HepG2 (cell line): ENCODE data around the gene ROPN1B.
"Not testable (repeated sequence)": the region's sequence is repeated elsewhere in the genome, so short reads cannot be mapped to it uniquely, and the experiment has no call there.

Experiments
- CEBPB ChIP-seq: IDR thresholded peaks from 2 replicates; pipeline ENCODE4 v1.6.1; 2011; ENCODE audit warnings: low read depth, low read length, improper control_type of control experiment, borderline replicate concordance
- CEBPG ChIP-seq: IDR thresholded peaks from 2 replicates; pipeline ENCODE4 v1.6.1; 2016
- CTCF ChIP-seq: sonication (generic); formaldehyde crosslinking; IDR thresholded peaks from 2 replicates; pipeline ENCODE4 v1.5.0; 2020; ENCODE audit warnings: mild to moderate bottlenecking, missing genetic modification reagents, moderate library complexity
- KLF16 ChIP-seq, 2 experiments: sonication (generic) in 1 of 2; formaldehyde crosslinking in 1 of 2; IDR thresholded peaks; 2 replicates each; pipeline versions ENCODE4 v1.6.1 to v1.8.0; 2016 to 2023; ENCODE audit warnings: missing genetic modification reagents in 2 of 2, missing compliant biosample characterization in 1 of 2
- MYC ChIP-seq: sonication (generic); formaldehyde crosslinking; IDR thresholded peaks from 2 replicates; pipeline ENCODE4 v1.9.0; 2021; ENCODE audit warnings: missing genetic modification reagents, borderline replicate concordance
- NFIC ChIP-seq: IDR thresholded peaks from 2 replicates; pipeline ENCODE4 v1.6.1; 2012; ENCODE audit warnings: mild to moderate bottlenecking, low read length, inconsistent platforms
- NR3C1 ChIP-seq: sonication (generic); formaldehyde crosslinking; IDR thresholded peaks from 2 replicates; pipeline ENCODE4 v1.4.0; 2020; ENCODE audit warnings: missing genetic modification reagents
- RAD21 ChIP-seq: fragments of 450-650 bp; formaldehyde crosslinking; IDR thresholded peaks from 2 replicates; pipeline ENCODE4 v1.5.0; 2020; ENCODE audit warnings: mild to moderate bottlenecking
- ZNF274 ChIP-seq: sonication (generic); formaldehyde crosslinking; IDR thresholded peaks from 2 replicates; pipeline ENCODE4 v1.5.1; 2020; ENCODE audit warnings: mild to moderate bottlenecking, missing genetic modification reagents
- ZNF280D ChIP-seq: sonication (generic); formaldehyde crosslinking; IDR thresholded peaks from 2 replicates; pipeline ENCODE4 v1.5.1; 2020; ENCODE audit warnings: mild to moderate bottlenecking, missing genetic modification reagents
- ZNF629 ChIP-seq: sonication (generic); formaldehyde crosslinking; conservative IDR thresholded peaks from 2 replicates; pipeline ENCODE4 v1.5.0; 2020; ENCODE audit warnings: missing genetic modification reagents
- ZNF775 ChIP-seq: sonication (generic); formaldehyde crosslinking; IDR thresholded peaks from 2 replicates; pipeline ENCODE4 v1.4.0; 2020; ENCODE audit warnings: missing genetic modification reagents, mild to moderate bottlenecking, moderate library complexity, borderline replicate concordance
- TF ChIP-seq, protein P1 (sequence below): sonication (generic); formaldehyde crosslinking; IDR thresholded peaks from 2 replicates; pipeline ENCODE4 v1.8.1; 2022; ENCODE audit warnings: low read depth, mild to moderate bottlenecking, missing genetic modification reagents

GRCh38 chr3:125921712-125922111 is 47.3 kb upstream of the ROPN1B start:
- peak; percentile 69 for TF ChIP-seq CTCF (CRISPR knock-in tag)
- TF ChIP-seq MYC (CRISPR knock-in tag); NR3C1; ZNF629 (CRISPR knock-in tag); ZNF775 (CRISPR knock-in tag); ZNF274 (CRISPR knock-in tag); ZNF280D (CRISPR knock-in tag); CEBPB; NFIC; CEBPG (CRISPR knock-in tag); KLF16 (CRISPR knock-in tag; IDR thresholded peaks at IDR 0.05); RAD21 (CRISPR knock-in tag): not testable (repeated sequence)
- TF ChIP-seq, protein P1, sequence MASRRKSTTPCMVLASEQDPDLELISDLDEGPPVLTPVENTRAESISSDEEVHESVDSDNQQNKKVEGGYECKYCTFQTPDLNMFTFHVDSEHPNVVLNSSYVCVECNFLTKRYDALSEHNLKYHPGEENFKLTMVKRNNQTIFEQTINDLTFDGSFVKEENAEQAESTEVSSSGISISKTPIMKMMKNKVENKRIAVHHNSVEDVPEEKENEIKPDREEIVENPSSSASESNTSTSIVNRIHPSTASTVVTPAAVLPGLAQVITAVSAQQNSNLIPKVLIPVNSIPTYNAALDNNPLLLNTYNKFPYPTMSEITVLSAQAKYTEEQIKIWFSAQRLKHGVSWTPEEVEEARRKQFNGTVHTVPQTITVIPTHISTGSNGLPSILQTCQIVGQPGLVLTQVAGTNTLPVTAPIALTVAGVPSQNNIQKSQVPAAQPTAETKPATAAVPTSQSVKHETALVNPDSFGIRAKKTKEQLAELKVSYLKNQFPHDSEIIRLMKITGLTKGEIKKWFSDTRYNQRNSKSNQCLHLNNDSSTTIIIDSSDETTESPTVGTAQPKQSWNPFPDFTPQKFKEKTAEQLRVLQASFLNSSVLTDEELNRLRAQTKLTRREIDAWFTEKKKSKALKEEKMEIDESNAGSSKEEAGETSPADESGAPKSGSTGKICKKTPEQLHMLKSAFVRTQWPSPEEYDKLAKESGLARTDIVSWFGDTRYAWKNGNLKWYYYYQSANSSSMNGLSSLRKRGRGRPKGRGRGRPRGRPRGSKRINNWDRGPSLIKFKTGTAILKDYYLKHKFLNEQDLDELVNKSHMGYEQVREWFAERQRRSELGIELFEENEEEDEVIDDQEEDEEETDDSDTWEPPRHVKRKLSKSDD = not testable (repeated sequence)
